Adrenal gland (tissue), 12 donors: ENCODE measurements around the gene ZNF578. TPM values are rescaled to one million over a fixed set of nuclear protein-coding genes. Genes with fewer than 3 reads are reported as not detected.
"Not testable (repeated sequence)": the region's sequence is repeated elsewhere in the genome, so short reads cannot be mapped to it uniquely, and the experiment has no call there.

Experiments used
- DNase-seq, 7 donors: peaks; one replicate each; pipeline ENCODE4 v3.0.0-alpha.2; 2019 to 2020
- H3K27ac ChIP-seq, 5 donors: fragments of 200-600 bp; sonication (generic) in 4 of 5; 1 replicate in 3 of 5; 2 replicates in 2 of 5; pipeline versions ENCODE4 v1.5.1 to v1.8.0; 2016 to 2020; ENCODE audit warnings: mild to moderate bottlenecking in 1 of 5
- H3K27me3 ChIP-seq: fragments of 200-600 bp; 2 replicates; pipeline ENCODE4 v1.8.0; 2021
- H3K36me3 ChIP-seq, 2 donors: fragments of 200-600 bp; replicated peaks in 1 of 2; 1 replicate in 1 of 2; 2 replicates in 1 of 2; pipeline versions ENCODE4 v1.5.1 to v1.8.0; 2018 to 2022
- H3K4me1 ChIP-seq, 2 donors: fragments of 200-600 bp; replicated peaks in 1 of 2; 1 replicate in 1 of 2; 2 replicates in 1 of 2; pipeline versions ENCODE4 v1.5.1 to v1.8.0; 2018 to 2021
- H3K4me3 ChIP-seq, 4 donors: fragments of 200-600 bp; sonication (generic) in 3 of 4; one replicate each; pipeline ENCODE4 v1.5.1; 2016 to 2018
- H3K9me3 ChIP-seq, 3 donors: fragments of 200-600 bp; sonication (generic) in 1 of 3; replicated peaks in 1 of 3; 1 replicate in 2 of 3; 2 replicates in 1 of 3; pipeline versions ENCODE4 v1.5.1 to v1.8.0; 2016 to 2021
- POLR2A ChIP-seq, 2 donors: fragments of 450-650 bp; IDR thresholded peaks; one replicate each; pipeline ENCODE4 v1.6.1; 2017; ENCODE audit warnings: antibody characterized with exemption in 2 of 2, mild to moderate bottlenecking in 2 of 2, moderate library complexity in 1 of 2
- WGBS, 4 donors: extraction: QIAGEN DNeasy Blood & Tissue Kit in 2 of 4; methylation state at CpG; one replicate each; pipeline versions ENCODE4 v1.1.5 to v1.1.7; 2013 to 2017; 5-methylcytosine and 5-hydroxymethylcytosine counted together
- intact Hi-C, 2 donors: fragments of 100-400 bp; cut with DNase I; formaldehyde crosslinking; loops; one replicate each; pipeline versions ENCODE4 v1.14.1 to v1.15.0; 2022 to 2023
- polyA plus RNA-seq, 3 donors: library from polyadenylated mRNA; stranded (reverse); fragments of 200-250 nt in 2 of 3; fragments of 350-450 nt in 1 of 3; fragmentation: Illumina TruSeq in 1 of 3; extraction: RNeasy Lipid Tissue Mini Kit (QIAGEN cat#74804) in 1 of 3; gene quantifications; one replicate each; pipeline ENCODE4 v1.2.3, GENCODE V29; 2013 to 2014
- total RNA-seq, 9 donors: library from RNA; depleted of rRNA in 4 of 9; stranded (reverse); fragments of >200 nt in 4 of 9; fragments of 120-200 nt in 1 of 9; fragmentation: NEBNext Ultra II Directional in 1 of 9; extraction: Animal tissue kit (Norgen Biotek cat#: 25700) in 1 of 9; gene quantifications; one replicate each; pipeline versions ENCODE4 v1.1.0 to v1.2.4, GENCODE V29; 2013 to 2023
- TF ChIP-seq, protein P1 (sequence below), 6 experiments: fragments of 450-650 bp in 4 of 6; fragments of 200-600 bp in 2 of 6; sonication (generic) in 1 of 6; IDR thresholded peaks; 1 replicate in 5 of 6; 2 replicates in 1 of 6; pipeline versions ENCODE4 v1.5.1 to v1.8.0; 2016 to 2021; ENCODE audit warnings: antibody characterized with exemption in 6 of 6, mild to moderate bottlenecking in 2 of 6, moderate library complexity in 1 of 6
- donor health status: healthy with polysubstance abuse.
- donor health status: Bipolar disorder and iron deficiency.
- donor health status: DM: yes; HTN: yes; CAD: no.
- donor health status: DM: no; HTN: no; CAD: no.
- donor health status: DM: no; HTN: no; CAD: no.
- donor health status: DM: yes; HTN: yes; CAD: no.

Gene ZNF578
- total and polyA plus RNA-seq, 12 donors = 0.09 to 5.3 (median 1.1) TPM

DNA sequence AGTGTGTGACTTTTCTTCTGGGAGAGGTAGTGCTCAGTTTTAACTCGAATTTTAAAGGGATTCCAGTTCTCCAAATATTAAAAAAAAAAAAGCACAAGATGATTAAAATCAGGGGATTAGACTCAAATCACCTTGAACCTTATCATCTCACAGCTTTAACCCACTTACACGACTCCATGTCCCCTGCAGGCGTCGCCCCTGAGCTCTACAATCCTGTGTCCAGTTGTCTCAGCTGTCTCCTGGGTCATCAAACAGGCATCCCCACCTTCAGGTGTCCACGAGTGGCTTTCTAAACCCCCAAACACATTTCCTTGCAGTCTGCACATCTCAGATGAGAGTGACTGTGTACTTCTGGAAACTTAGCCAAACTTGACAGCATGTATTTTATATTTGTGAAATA is 88.3 kb downstream of the ZNF578 start:
- no peak for DNase-seq
- 86 to 92% (median 88%) methylated on average over 5 of the region's 5 CpGs for WGBS, 4 donors
- H3K36me3 ChIP-seq = peaks cover 0 to 25% of the 10 kb centered on the region in 2 donors

DNA sequence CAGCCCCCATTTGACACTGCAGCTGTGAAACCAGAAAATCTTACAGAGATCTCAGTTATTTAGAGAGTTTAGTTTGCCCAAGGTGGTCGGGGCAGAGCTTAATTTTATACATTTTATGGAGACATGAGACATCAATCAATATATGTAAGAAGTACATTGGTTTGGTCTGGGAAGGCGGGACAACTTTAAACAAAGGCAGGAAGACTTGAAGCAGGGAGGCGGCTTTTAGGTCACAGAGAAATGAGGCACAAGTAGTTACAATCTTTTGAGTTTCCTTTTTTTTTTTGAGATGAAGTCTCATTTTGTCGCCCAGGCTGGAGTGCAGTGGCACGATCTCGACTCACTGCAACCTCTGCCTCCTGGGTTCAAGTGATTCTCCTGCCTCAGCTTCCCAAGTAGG is 89.2 kb downstream of the ZNF578 start:
- H3K36me3 ChIP-seq = peaks cover 0 to 25% of the 10 kb centered on the region in 2 donors
- DNase-seq, H3K4me3 ChIP-seq, H3K27me3 ChIP-seq, H3K9me3 ChIP-seq, intact Hi-C loops, H3K4me1 ChIP-seq, H3K27ac ChIP-seq: not testable (repeated sequence)
- WGBS, 4 donors = 86 to 90% (median 88%) methylated on average over 5 to 6 of the region's 6 CpGs

More for the DNA sequence above, 88.3 kb downstream of the ZNF578 start:
- intact Hi-C loops = no loop called here
- TF ChIP-seq, protein P1, sequence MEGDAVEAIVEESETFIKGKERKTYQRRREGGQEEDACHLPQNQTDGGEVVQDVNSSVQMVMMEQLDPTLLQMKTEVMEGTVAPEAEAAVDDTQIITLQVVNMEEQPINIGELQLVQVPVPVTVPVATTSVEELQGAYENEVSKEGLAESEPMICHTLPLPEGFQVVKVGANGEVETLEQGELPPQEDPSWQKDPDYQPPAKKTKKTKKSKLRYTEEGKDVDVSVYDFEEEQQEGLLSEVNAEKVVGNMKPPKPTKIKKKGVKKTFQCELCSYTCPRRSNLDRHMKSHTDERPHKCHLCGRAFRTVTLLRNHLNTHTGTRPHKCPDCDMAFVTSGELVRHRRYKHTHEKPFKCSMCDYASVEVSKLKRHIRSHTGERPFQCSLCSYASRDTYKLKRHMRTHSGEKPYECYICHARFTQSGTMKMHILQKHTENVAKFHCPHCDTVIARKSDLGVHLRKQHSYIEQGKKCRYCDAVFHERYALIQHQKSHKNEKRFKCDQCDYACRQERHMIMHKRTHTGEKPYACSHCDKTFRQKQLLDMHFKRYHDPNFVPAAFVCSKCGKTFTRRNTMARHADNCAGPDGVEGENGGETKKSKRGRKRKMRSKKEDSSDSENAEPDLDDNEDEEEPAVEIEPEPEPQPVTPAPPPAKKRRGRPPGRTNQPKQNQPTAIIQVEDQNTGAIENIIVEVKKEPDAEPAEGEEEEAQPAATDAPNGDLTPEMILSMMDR (IDR thresholded peaks at IDR 0.05) = no peak
- no peak for TF ChIP-seq POLR2A (IDR thresholded peaks at IDR 0.05)
- no peak overlapping the region for H3K27ac ChIP-seq
- no peak overlapping the region for H3K4me3 ChIP-seq
- no peaks in the 10 kb centered on the region for H3K9me3 ChIP-seq
- no peaks in the 10 kb centered on the region for H3K27me3 ChIP-seq
- no peaks in the 10 kb centered on the region for H3K4me1 ChIP-seq

DNA sequence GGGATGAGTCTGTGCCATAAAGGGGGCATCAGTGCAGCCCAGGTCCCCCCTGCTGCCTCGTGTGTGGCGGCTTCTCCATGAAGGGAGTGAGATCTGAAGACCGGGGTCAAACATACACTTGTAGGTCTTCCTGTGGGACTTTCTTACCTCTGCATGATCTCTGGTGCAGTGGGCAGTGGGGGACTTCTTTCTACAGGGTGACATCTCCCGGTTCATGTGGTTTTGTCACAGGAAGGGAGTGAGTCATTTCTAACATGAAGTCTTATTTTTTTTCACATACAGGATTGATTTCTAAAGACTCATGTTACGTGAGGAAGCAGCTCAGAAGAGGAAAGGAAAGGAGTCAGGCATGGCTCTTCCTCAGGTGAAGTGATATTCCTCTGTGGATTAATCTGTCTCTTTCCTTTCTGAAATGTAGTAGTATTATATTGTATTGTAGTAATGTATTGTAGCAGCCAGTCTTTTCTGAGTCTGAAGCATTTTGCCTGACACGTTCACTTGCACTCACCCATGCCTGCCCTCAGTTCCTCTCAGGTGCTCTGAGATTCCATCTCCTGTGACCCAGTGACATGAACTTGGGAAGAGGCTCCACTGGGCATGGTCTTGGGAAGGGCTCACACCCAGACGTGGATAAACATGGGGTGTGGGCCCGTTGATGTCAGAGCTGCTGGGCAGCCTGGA is 89.8 kb downstream of the ZNF578 start:
- Histone ChIP-seq H3K27me3 (no peaks in the 10 kb centered on the region), H3K36me3 (peaks cover 0 to 25% of the 10 kb centered on the region in 2 donors), H3K4me1 (no peaks in the 10 kb centered on the region), H3K27ac (no peak overlapping the region), H3K4me3 (no peak overlapping the region), H3K9me3 (no peaks in the 10 kb centered on the region)
- 73 to 81% (median 78%) methylated on average over 8 of the region's 8 CpGs for WGBS, 4 donors
- no peak for DNase-seq
- TF ChIP-seq, protein P1 (IDR thresholded peaks at IDR 0.05) = no peak
- no peak for TF ChIP-seq POLR2A (IDR thresholded peaks at IDR 0.05)
- intact Hi-C loops = no loop called here

DNA sequence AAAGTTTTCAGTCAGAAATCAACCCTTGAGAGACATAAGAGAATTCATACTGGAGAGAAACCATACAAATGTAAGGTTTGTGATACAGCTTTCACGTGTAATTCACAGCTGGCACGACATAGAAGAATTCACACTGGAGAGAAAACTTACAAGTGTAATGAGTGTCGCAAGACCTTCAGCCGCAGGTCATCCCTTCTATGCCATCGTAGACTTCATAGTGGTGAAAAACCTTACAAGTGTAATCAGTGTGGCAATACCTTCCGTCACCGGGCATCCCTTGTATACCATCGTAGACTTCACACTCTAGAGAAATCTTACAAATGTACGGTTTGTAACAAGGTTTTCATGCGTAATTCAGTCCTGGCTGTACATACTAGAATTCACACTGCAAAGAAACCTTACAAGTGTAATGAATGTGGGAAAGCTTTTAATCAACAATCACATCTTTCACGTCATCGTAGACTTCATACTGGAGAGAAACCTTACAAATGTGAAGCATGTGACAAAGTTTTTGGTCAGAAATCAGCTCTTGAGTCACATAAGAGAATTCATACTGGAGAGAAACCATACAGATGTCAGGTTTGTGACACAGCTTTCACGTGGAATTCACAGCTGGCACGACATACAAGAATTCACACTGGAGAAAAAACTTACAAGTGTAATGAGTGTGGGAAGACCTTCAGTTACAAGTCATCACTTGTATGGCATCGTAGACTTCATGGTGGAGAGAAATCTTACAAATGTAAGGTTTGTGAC is 101.0 kb downstream of the ZNF578 start:
- DNase-seq = no peak
- Histone ChIP-seq H3K27me3 (no peaks in the 10 kb centered on the region), H3K4me1 (no peaks in the 10 kb centered on the region), H3K9me3 (peaks cover 0 to 69% (median 4%) of the 10 kb centered on the region in 3 donors), H3K4me3 (peak overlapping the region in 1 of 4 donors; percentile 6), H3K36me3 (peaks cover 8 to 29% of the 10 kb centered on the region in 2 donors), H3K27ac (no peak overlapping the region)
- intact Hi-C loops = no loop called here
- TF ChIP-seq POLR2A (IDR thresholded peaks at IDR 0.05) = no peak
- TF ChIP-seq, protein P1 (IDR thresholded peaks at IDR 0.05) = no peak
- WGBS, 4 donors = 95 to 99% (median 98%) methylated on average over 15 of the region's 15 CpGs
